HG02623 (cell line): Measurements from ENCODE around the gene ABCA2.
"Not testable (repeated sequence)": the region's sequence is repeated elsewhere in the genome, so short reads cannot be mapped to it uniquely, and the experiment has no call there.

Experiments used
- ATAC-seq: cut with Tn5 transposase; IDR thresholded peaks from one replicate; pipeline ENCODE4 v1.9.1; 2021; ENCODE audit warnings: moderate library complexity; ENCODE audit not compliant: unreplicated experiment

Gene ABCA2

GRCh38 chr9:137017791-137018497 is 10.1 kb downstream of the ABCA2 start:
- ATAC-seq = no peak

- no peak for ATAC-seq
Measured at GRCh38 chr9:137017071-137017470, 11.0 kb downstream of the ABCA2 start.

GRCh38 chr9:137016436-137016835 is 11.6 kb downstream of the ABCA2 start:
- no peak for ATAC-seq

GRCh38 chr9:137015976-137016375 is 12.1 kb downstream of the ABCA2 start:
- no peak for ATAC-seq

GRCh38 chr9:137015540-137015930 is 12.5 kb downstream of the ABCA2 start:
- ATAC-seq = no peak

- no peak for ATAC-seq
Measured at GRCh38 chr9:137014776-137015539, 13.1 kb downstream of the ABCA2 start.

- no peak for ATAC-seq
Measured at GRCh38 chr9:137014166-137014565, 13.9 kb downstream of the ABCA2 start.

GRCh38 chr9:137013571-137013940 is 14.5 kb downstream of the ABCA2 start:
- ATAC-seq = no peak

- no peak for ATAC-seq
Measured at GRCh38 chr9:137012694-137013570, 15.1 kb downstream of the ABCA2 start.

- no peak for ATAC-seq
Measured at GRCh38 chr9:137011907-137012675, 15.9 kb downstream of the ABCA2 start.

GRCh38 chr9:137011156-137011555 is 16.9 kb downstream of the ABCA2 start:
- no peak for ATAC-seq

GRCh38 chr9:137009938-137010732 is 17.9 kb downstream of the ABCA2 start:
- ATAC-seq = no peak

- no peak for ATAC-seq
Measured at GRCh38 chr9:137009217-137009616, 18.8 kb downstream of the ABCA2 start.

GRCh38 chr9:137008312-137008711 is 19.7 kb downstream of the ABCA2 start:
- ATAC-seq = no peak

- ATAC-seq = no peak
Measured at GRCh38 chr9:137007816-137008270, 20.2 kb downstream of the ABCA2 start.

- ATAC-seq = no peak
Measured at GRCh38 chr9:137007108-137007815, 20.8 kb downstream of the ABCA2 start.

- no peak for ATAC-seq
Measured at GRCh38 chr9:137006116-137007003, 21.7 kb downstream of the ABCA2 start.

GRCh38 chr9:137004285-137004684 is 23.8 kb downstream of the ABCA2 start:
- ATAC-seq = not testable (repeated sequence)
